KG1 (cell line): Measurements from ENCODE around the gene RPN1.

Experiments
- DNase-seq: peaks from one replicate; lab custom pipeline; 2025; lab: John Stamatoyannopoulos, UW

Gene RPN1

GRCh38 chr3:128578346-128578745, 72.3 kb downstream of the RPN1 start:
- no peak for DNase-seq

GRCh38 chr3:128577711-128578110, 72.9 kb downstream of the RPN1 start:
- no peak for DNase-seq

GRCh38 chr3:128576290-128576689, 74.3 kb downstream of the RPN1 start:
- no peak for DNase-seq

GRCh38 chr3:128575777-128576176, 74.8 kb downstream of the RPN1 start:
- DNase-seq: no peak

- no peak for DNase-seq
Measured at GRCh38 chr3:128573707-128574162, 76.9 kb downstream of the RPN1 start.

- DNase-seq: no peak
Measured at GRCh38 chr3:128573160-128573559, 77.5 kb downstream of the RPN1 start.

GRCh38 chr3:128572644-128573105, 77.9 kb downstream of the RPN1 start:
- no peak for DNase-seq

- no peak for DNase-seq
Measured at GRCh38 chr3:128572013-128572412, 78.6 kb downstream of the RPN1 start.
